ENCODE results near the gene ZFYVE9.
A peak's percentile ranks its signal among the peaks of the same experiment; 100 is the strongest.

The ZFYVE9 gene

GRCh38 chr1:52337439-52337838 lies 195.6 kb downstream of the ZFYVE9 start:
- no peak for DNase-seq (ENCODE audit: low read depth)

- no peak for DNase-seq (ENCODE audit: low read depth)
Observed at GRCh38 chr1:52341655-52342260, 199.9 kb downstream of the ZFYVE9 start.

GRCh38 chr1:52343979-52344378 lies 202.1 kb downstream of the ZFYVE9 start:
- no peak for DNase-seq (ENCODE audit: low read depth)

GRCh38 chr1:52345252-52345651 lies 203.4 kb downstream of the ZFYVE9 start:
- DNase-seq (ENCODE audit: low read depth): no peak

GRCh38 chr1:52346653-52347052 lies 204.8 kb downstream of the ZFYVE9 start:
- no peak for DNase-seq (ENCODE audit: low read depth)

GRCh38 chr1:52348704-52349300 lies 206.9 kb downstream of the ZFYVE9 start:
- DNase-seq (ENCODE audit: low read depth): no peak

- DNase-seq (ENCODE audit: low read depth): no peak
Observed at GRCh38 chr1:52352690-52353089, 210.8 kb downstream of the ZFYVE9 start.

- no peak for DNase-seq (ENCODE audit: low read depth)
Observed at GRCh38 chr1:52355436-52355835, 213.5 kb downstream of the ZFYVE9 start.

- no peak for DNase-seq (ENCODE audit: low read depth)
Observed at GRCh38 chr1:52355847-52356505, 214.1 kb downstream of the ZFYVE9 start.

- DNase-seq (ENCODE audit: low read depth): no peak
Observed at GRCh38 chr1:52356818-52357355, 215.0 kb downstream of the ZFYVE9 start.

- DNase-seq (ENCODE audit: low read depth): no peak
Observed at GRCh38 chr1:52357397-52357796, 215.5 kb downstream of the ZFYVE9 start.

- no peak for DNase-seq (ENCODE audit: low read depth)
Observed at GRCh38 chr1:52358851-52359497, 217.1 kb downstream of the ZFYVE9 start.

GRCh38 chr1:52359676-52360594 lies 218.0 kb downstream of the ZFYVE9 start:
- DNase-seq (ENCODE audit: low read depth): no peak

GRCh38 chr1:52360595-52360968 lies 218.7 kb downstream of the ZFYVE9 start:
- no peak for DNase-seq (ENCODE audit: low read depth)

- DNase-seq (ENCODE audit: low read depth): no peak
Observed at GRCh38 chr1:52364235-52364839, 222.4 kb downstream of the ZFYVE9 start.

GRCh38 chr1:52365071-52365745 lies 223.3 kb downstream of the ZFYVE9 start:
- no peak for DNase-seq (ENCODE audit: low read depth)

- DNase-seq (ENCODE audit: low read depth): peak; percentile 98
Observed at GRCh38 chr1:52365746-52366516, 224.0 kb downstream of the ZFYVE9 start, which contains the start of gene CC2D1B. TSS of gene CC2D1B (minus strand) at chr1:52366205. CDS start at chr1:52364620, 1,585 bp downstream.

- DNase-seq (ENCODE audit: low read depth): no peak
Observed at GRCh38 chr1:52366517-52366827, 224.6 kb downstream of the ZFYVE9 start.

GRCh38 chr1:52367272-52367671 lies 225.4 kb downstream of the ZFYVE9 start:
- DNase-seq (ENCODE audit: low read depth): no peak
